Fibroblast of peridontal ligament (primary cell): ENCODE data around the gene HM13.
"Not testable (repeated sequence)": the region's sequence is repeated elsewhere in the genome, so short reads cannot be mapped to it uniquely, and the experiment has no call there.

Experiments used
- DNase-seq: peaks from one replicate; pipeline ENCODE4 v3.0.0-alpha.2; 2010; ENCODE audit errors: extremely low read depth

HM13 gene

GRCh38 chr20:31608251-31608945 is 94.2 kb downstream of the HM13 start:
- no peak for DNase-seq

GRCh38 chr20:31612271-31612640 is 98.0 kb downstream of the HM13 start:
- DNase-seq, result not testable (repeated sequence)

DNA sequence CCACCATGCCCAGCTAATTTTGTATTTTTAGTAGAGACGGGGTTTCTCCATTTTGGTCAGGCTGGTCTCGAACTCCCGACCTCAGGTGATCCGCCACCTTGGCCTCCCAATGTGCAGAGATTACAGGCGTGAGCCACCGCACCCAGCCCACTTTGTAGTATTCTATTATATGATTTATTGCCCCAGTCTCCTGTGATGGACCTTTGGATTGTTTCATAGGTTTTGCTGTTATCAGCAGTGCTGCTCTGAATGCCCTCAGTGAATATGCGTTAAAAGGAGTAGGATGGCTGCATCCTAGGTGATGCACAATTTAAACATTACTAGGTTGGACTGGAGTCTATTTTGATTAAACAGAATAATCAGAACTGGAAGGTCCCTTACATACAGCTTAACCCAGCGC is 101.2 kb downstream of the HM13 start:
- no peak for DNase-seq

DNA sequence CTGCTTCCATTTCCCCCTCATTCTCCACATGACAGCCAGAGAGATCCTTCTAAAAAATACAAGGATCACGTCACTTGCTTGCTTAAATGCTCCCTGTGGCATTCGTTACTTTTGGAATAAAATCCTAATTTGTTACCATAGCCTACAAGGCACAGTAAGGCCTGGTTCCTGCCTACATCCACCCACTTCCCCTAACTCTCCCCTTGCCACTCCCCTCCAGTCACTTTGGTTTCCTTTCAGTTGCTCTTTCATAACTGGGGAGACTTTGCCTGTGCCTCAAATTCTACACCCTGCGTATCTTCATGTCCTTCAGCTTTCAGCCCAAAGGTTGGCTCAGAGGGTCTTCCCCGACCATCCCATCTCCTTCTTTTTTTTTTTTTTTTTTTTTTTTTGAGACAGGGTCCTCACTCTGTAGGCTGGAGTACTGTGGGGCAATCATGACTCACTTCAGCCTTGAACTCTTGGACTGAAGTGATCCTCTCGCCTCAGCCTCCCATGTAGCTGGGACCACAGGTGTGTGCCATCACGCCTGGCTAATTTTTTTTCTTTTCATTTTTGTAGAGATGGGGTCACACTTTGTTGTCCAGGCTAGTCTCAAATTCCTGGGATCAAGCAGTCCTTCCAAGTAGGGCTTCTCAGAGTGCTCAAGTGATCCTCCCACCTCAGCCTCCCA is 103.3 kb downstream of the HM13 start:
- no peak for DNase-seq
